B cell (primary cell): ENCODE results near the gene IQCB1. TPM values are rescaled to one million over a fixed set of nuclear protein-coding genes. Genes with fewer than 3 reads are reported as not detected.

Experiments used
- ATAC-seq: fragments of 200-7000 bp; cut with Tn5 transposase; one replicate; pipeline ENCODE4 v1.10.0; 2021; ENCODE audit warnings: low read depth, mild to moderate bottlenecking, moderate number of reproducible peaks, moderate library complexity
- CTCF ChIA-PET: fragments of 350-600 bp; sonication (Branson Sonifier 250); formaldehyde crosslinking; loops from one replicate; lab custom pipeline; 2021; ENCODE audit warnings: antibody characterized with exemption, inconsistent platforms; lab: Charles Lee
- POLR2A ChIA-PET: fragments of 350-600 bp; sonication (Branson Sonifier 250); formaldehyde crosslinking; loops from one replicate; lab custom pipeline; 2021; ENCODE audit warnings: antibody characterized with exemption; lab: Charles Lee
- DNase-seq: peaks from one replicate; pipeline ENCODE4 v3.0.0; 2013
- H2AFZ ChIP-seq: 2 replicates; pipeline ENCODE4 v1.6.1; 2012; ENCODE audit warnings: mild to moderate bottlenecking, low read depth, low read length; ENCODE audit not compliant: insufficient read depth, poor library complexity, severe bottlenecking
- H3K27ac ChIP-seq, 2 donors: 1 replicate in 1 of 2; 2 replicates in 1 of 2; pipeline ENCODE4 v1.5.1; 2012 to 2013; ENCODE audit warnings: low read length in 2 of 2, mild to moderate bottlenecking in 2 of 2, moderate library complexity in 1 of 2
- H3K27me3 ChIP-seq, 4 experiments: fragments of 200-600 bp in 1 of 4; sonication (generic) in 1 of 4; replicated peaks in 1 of 4; 1 replicate in 2 of 4; 2 replicates in 2 of 4; pipeline versions ENCODE4 v1.6.1 to v1.7.0; 2013 to 2016; ENCODE audit warnings: low read length in 3 of 4, mild to moderate bottlenecking in 2 of 4, mixed read lengths in 1 of 4, moderate library complexity in 1 of 4; ENCODE audit not compliant: insufficient read depth in 4 of 4, control insufficient read depth in 3 of 4; ENCODE audit errors: control extremely low read depth in 1 of 4
- H3K36me3 ChIP-seq, 2 experiments: replicated peaks in 1 of 2; 1 replicate in 1 of 2; 2 replicates in 1 of 2; pipeline versions ENCODE4 v1.6.1 to v1.7.1; 2013; ENCODE audit warnings: low read length in 1 of 2; ENCODE audit not compliant: insufficient read depth in 2 of 2, control insufficient read depth in 1 of 2; ENCODE audit errors: control extremely low read depth in 1 of 2, extremely low read depth in 1 of 2
- H3K4me1 ChIP-seq, 2 donors: fragments of 200-600 bp in 1 of 2; sonication (generic) in 1 of 2; 1 replicate in 1 of 2; 2 replicates in 1 of 2; pipeline versions ENCODE4 v1.5.1 to v1.6.1; 2013 to 2017; ENCODE audit warnings: low read length in 2 of 2; ENCODE audit not compliant: control insufficient read depth in 2 of 2, insufficient read depth in 2 of 2
- H3K4me2 ChIP-seq: replicated peaks from 2 replicates; pipeline ENCODE3; 2012; ENCODE audit warnings: mild to moderate bottlenecking, low read depth, low read length; ENCODE audit not compliant: poor library complexity, severe bottlenecking
- H3K4me3 ChIP-seq, 5 experiments: fragments of 200-600 bp in 1 of 5; sonication (generic) in 1 of 5; 1 replicate in 3 of 5; 2 replicates in 2 of 5; pipeline versions ENCODE4 v1.5.1 to v1.7.0; 2011 to 2016; ENCODE audit warnings: low read length in 4 of 5, mild to moderate bottlenecking in 4 of 5, low read depth in 2 of 5, control low read depth in 1 of 5, moderate library complexity in 1 of 5; ENCODE audit not compliant: insufficient read depth in 1 of 5; ENCODE audit errors: control extremely low read depth in 1 of 5, extremely low read depth in 1 of 5
- H3K79me2 ChIP-seq: fragments of 200-600 bp; sonication (generic); one replicate; pipeline ENCODE4 v1.6.0; 2016; ENCODE audit warnings: low read length; ENCODE audit not compliant: control insufficient read depth, insufficient read depth
- H3K9ac ChIP-seq: fragments of 200-600 bp; sonication (generic); 2 replicates; pipeline ENCODE4 v1.6.1; 2017; ENCODE audit warnings: mild to moderate bottlenecking, low read length, moderate library complexity
- H3K9me3 ChIP-seq, 3 donors: one replicate each; pipeline versions ENCODE4 v1.6.1 to v1.7.1; 2013; ENCODE audit warnings: low read length in 2 of 3; ENCODE audit not compliant: control insufficient read depth in 2 of 3, insufficient read depth in 1 of 3; ENCODE audit errors: control extremely low read depth in 1 of 3
- H4K20me1 ChIP-seq: 2 replicates; pipeline ENCODE4 v1.6.0; 2012; ENCODE audit warnings: mild to moderate bottlenecking, low read length; ENCODE audit not compliant: insufficient read depth, control insufficient read depth, poor library complexity, severe bottlenecking
- H3K27ac Mint-ChIP-seq: one replicate; pipeline ENCODE4 v1.8.0; 2021; ENCODE audit warnings: mixed read lengths
- H3K27me3 Mint-ChIP-seq: one replicate; pipeline ENCODE4 v1.8.0; 2021; ENCODE audit warnings: mixed read lengths
- H3K4me1 Mint-ChIP-seq: one replicate; pipeline ENCODE4 v1.8.0; 2021; ENCODE audit warnings: mixed read lengths
- H3K4me3 Mint-ChIP-seq: one replicate; pipeline ENCODE4 v1.8.0; 2021; ENCODE audit warnings: mixed read lengths
- H3K9me3 Mint-ChIP-seq: one replicate; pipeline ENCODE4 v1.8.0; 2022; ENCODE audit warnings: mixed read lengths; ENCODE audit not compliant: insufficient read depth
- EZH2 ChIP-seq: IDR thresholded peaks from 2 replicates; pipeline ENCODE4 v1.6.1; 2012; ENCODE audit warnings: borderline replicate concordance, low read depth, mild to moderate bottlenecking, moderate library complexity, low read length; ENCODE audit not compliant: insufficient read depth, poor library complexity, severe bottlenecking
- WGBS: methylation state at CpG from one replicate; pipeline ENCODE4 v1.1.5; 2013; ENCODE audit warnings: missing lambda C conversion rate; ENCODE audit not compliant: insufficient coverage; 5-methylcytosine and 5-hydroxymethylcytosine counted together
- intact Hi-C: fragments of 100-400 bp; cut with micrococcal nuclease; formaldehyde crosslinking; loops from one replicate; pipeline ENCODE4 v1.10.0; 2022
- polyA plus RNA-seq: library from polyadenylated mRNA; depleted of rRNA; stranded (reverse); fragments of >200 nt; gene quantifications from 2 replicates; pipeline ENCODE4 v1.2.3, GENCODE V29; 2012
- total RNA-seq, 2 donors: library from RNA; stranded (reverse); fragments of 120-200 nt in 1 of 2; gene quantifications; 1 replicate in 1 of 2; 2 replicates in 1 of 2; pipeline versions ENCODE4 v1.2.3 to v1.2.4, GENCODE V29; 2013 to 2022
- TF ChIP-seq, protein P1 (sequence below): fragments of 200-600 bp; IDR thresholded peaks from one replicate; pipeline ENCODE4 v1.8.0; 2022; ENCODE audit warnings: antibody characterized with exemption, mild to moderate bottlenecking

Gene IQCB1
- total and polyA plus RNA-seq, 2 donors (not counting 1 experiment from before 2014, with no cell fraction given) = 32.0 to 54.6 TPM

DNA sequence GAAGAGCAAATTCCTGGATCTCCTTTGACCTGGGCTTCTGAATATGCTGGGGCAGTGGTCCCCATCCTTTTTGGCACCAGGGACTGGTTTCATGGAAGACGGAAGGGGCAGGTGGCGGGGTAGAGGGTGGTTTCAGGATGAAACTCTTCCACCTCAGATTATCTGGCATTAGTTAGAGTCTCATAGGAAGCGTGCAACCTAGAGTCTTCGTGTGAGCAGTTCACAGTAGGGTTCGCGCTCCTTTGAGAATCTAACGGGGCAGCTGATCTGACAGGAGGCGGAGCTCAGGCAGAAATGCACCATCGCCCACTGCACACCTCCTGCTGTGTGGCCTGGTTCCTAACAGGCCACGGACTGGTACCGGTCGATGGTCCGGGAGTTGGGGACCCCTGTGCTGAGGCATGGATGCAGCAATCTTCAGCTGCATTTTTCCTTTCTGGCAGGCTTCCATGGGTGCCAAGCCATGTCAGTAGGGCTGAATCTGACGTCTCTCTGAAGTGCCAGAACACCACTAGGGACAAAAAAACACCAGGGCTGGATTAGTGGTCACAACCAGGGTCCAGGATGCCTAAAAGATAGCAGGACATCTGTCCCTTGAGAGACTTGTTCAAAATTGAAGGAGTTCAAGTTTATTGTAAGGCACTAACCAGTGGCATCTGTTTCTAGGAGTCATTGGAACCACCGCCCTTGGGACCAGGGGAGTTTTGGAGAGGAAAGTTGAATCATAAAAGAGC lies 76.9 kb downstream of the IQCB1 start:
- H3K9me3 ChIP-seq = no peaks in the 10 kb centered on the region
- ChIA-PET CTCF (no interaction called here), POLR2A (no interaction called here)
- TF ChIP-seq, protein P1, sequence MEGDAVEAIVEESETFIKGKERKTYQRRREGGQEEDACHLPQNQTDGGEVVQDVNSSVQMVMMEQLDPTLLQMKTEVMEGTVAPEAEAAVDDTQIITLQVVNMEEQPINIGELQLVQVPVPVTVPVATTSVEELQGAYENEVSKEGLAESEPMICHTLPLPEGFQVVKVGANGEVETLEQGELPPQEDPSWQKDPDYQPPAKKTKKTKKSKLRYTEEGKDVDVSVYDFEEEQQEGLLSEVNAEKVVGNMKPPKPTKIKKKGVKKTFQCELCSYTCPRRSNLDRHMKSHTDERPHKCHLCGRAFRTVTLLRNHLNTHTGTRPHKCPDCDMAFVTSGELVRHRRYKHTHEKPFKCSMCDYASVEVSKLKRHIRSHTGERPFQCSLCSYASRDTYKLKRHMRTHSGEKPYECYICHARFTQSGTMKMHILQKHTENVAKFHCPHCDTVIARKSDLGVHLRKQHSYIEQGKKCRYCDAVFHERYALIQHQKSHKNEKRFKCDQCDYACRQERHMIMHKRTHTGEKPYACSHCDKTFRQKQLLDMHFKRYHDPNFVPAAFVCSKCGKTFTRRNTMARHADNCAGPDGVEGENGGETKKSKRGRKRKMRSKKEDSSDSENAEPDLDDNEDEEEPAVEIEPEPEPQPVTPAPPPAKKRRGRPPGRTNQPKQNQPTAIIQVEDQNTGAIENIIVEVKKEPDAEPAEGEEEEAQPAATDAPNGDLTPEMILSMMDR = no peak
- TF ChIP-seq EZH2 = no peak
- no peak overlapping the region for H3K4me2 ChIP-seq
- 95% methylated on average over 13 of the region's 15 CpGs for WGBS
- no peak overlapping the region for H3K27ac ChIP-seq
- no peak overlapping the region for H2AFZ ChIP-seq
- H3K4me1 ChIP-seq = peaks cover 8 to 12% of the 10 kb centered on the region in 2 donors
- Mint-ChIP-seq H3K4me3 (no peak overlapping the region), H3K9me3 (no peaks in the 10 kb centered on the region), H3K27ac (no peak overlapping the region), H3K27me3 (no peaks in the 10 kb centered on the region), H3K4me1 (peaks cover 19% of the 10 kb centered on the region)
- H3K79me2 ChIP-seq = no peaks in the 10 kb centered on the region
- intact Hi-C loops = no loop called here
- H3K27me3 ChIP-seq = no peaks in the 10 kb centered on the region
- ATAC-seq (no peak), DNase-seq (no peak)
- no peak overlapping the region for H3K4me3 ChIP-seq
- no peaks in the 10 kb centered on the region for H3K36me3 ChIP-seq
- no peak overlapping the region for H3K9ac ChIP-seq
- no peaks in the 10 kb centered on the region for H4K20me1 ChIP-seq

DNA sequence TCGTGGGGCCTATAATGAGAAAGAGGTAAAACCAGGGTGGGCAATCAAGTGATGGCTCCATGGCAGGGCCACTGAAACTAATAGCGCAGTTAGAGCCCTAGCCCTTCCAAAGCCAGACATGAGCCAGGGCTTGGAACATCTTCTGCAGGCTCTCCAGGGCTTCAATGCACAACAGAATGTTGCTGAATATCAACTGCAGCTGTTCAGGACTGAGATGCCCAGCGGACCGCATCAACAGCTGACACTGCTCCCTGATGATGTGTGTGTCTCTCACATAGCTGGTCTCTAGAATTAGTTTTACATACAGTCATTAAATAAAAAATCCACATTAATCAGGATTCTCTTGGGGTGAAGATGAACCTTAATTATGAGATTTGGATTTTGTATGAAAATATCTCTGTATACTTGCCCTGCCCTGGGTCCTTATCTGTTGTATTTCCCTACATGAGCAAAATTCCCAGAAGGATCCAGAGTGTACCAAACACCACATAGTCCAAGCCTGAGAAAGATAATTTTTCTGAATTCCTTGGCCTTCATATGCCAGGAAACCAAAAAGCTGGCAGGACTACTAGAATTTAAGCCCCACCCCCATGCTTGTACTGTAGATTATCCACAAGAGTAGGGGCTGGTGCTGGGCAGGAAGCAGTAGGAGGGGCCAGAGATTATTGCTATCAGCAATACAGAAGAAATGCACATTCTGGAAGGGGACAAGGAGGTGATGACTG lies 77.6 kb downstream of the IQCB1 start:
- TF ChIP-seq, protein P1 = no peak
- TF ChIP-seq EZH2 = no peak
- H3K4me3 ChIP-seq = no peak overlapping the region
- H3K4me2 ChIP-seq = no peak overlapping the region
- POLR2A ChIA-PET = no interaction called here
- Mint-ChIP-seq H3K4me3 (no peak overlapping the region), H3K27ac (no peak overlapping the region), H3K9me3 (no peaks in the 10 kb centered on the region), H3K27me3 (no peaks in the 10 kb centered on the region), H3K4me1 (peaks cover 19% of the 10 kb centered on the region)
- ATAC-seq (no peak), DNase-seq (no peak)
- no peaks in the 10 kb centered on the region for H3K27me3 ChIP-seq
- CTCF ChIA-PET = no interaction called here
- no peak overlapping the region for H3K9ac ChIP-seq
- WGBS = 96% methylated on average over 3 of the region's 4 CpGs
- peaks cover 8 to 12% of the 10 kb centered on the region in 2 donors for H3K4me1 ChIP-seq
- intact Hi-C loops = no loop called here
- H3K79me2 ChIP-seq = no peaks in the 10 kb centered on the region
- no peaks in the 10 kb centered on the region for H3K36me3 ChIP-seq
- H3K27ac ChIP-seq = no peak overlapping the region
- no peaks in the 10 kb centered on the region for H3K9me3 ChIP-seq
- no peak overlapping the region for H2AFZ ChIP-seq
- no peaks in the 10 kb centered on the region for H4K20me1 ChIP-seq
